A549 treated with AZD9567 at 1 μM for 4 hours (cell line): ENCODE data around the gene VILL. TPM values are rescaled to one million over a fixed set of nuclear protein-coding genes. Genes with fewer than 3 reads are reported as not detected.

Source experiments
- total RNA-seq: library from RNA; stranded (reverse); fragments of 200-300 nt; extraction: Qiagen RNA extraction; gene quantifications from 5 replicates; pipeline ENCODE4 v1.2.3, GENCODE V29; 2022; ENCODE audit not compliant: insufficient read depth

Gene VILL
- total RNA-seq = 0.08 to 0.17 TPM (median 0.11 TPM) in 4 of 5 replicates, not detected in the other

DNA sequence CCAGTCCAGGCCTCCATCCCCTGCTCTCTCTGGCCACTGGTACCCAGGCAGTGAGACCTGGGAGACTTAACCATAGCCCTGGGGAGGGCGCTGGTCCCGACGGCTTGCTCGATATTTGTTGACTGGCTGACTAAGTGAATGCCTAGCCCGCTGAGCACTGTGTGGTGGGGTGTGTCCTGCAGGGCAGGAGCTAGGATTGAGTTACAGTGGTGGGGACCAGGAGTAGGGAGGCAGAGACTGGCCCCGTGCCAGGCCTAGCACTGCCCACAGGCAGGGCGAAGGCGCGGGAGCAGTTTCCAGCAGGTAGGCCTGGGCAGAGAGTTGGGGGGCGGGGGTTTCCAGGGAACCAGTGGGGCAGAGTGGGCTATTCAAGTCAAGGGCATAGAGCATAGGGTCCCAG is at the start of gene VILL:
Gene VILL (plus strand): TSS at position 260 of the 400 bp plus-strand sequence. CDS start 2,887 bp downstream, outside the sequence.

DNA sequence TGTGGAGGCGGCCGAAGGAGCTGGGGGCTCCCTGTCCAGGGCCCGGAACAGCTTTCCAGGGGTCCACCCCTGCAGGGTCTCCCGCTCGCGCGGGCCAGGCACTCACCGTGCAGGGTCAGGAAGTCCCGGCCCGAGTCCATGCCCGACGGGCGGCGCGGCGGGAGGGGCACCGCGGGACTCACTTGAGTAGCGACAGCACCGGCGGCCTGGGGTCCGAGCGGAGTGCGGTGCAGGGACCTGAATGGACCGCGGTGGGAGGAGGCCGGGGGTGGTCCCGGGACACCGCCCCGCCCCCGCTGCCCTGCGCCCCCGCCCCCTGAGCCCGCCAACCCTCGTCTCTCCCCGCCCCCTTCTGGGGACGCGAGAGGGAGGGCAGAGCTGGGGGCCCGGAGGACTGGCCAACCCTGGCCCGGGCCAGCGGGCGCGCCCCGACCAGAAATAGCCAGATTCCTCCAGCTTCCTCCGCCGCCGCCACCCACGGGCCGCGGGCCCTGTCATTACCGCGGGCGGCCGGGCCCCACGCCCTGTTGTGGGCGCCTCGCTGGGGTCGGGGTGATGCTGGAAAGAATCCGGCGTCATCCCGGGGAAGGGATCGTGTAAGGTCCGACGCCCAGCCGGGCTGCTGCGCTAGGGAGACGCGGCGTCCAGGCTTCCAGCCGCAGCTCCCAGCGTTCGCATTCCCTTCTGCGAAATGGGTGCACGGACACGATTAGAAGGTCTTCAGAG is 39.0 kb downstream of the VILL start, which contains the start of gene PLCD1:
Gene PLCD1 (minus strand): TSS at position 243 of the 726 bp plus-strand sequence. CDS start 103 bp downstream, at position 140.

DNA sequence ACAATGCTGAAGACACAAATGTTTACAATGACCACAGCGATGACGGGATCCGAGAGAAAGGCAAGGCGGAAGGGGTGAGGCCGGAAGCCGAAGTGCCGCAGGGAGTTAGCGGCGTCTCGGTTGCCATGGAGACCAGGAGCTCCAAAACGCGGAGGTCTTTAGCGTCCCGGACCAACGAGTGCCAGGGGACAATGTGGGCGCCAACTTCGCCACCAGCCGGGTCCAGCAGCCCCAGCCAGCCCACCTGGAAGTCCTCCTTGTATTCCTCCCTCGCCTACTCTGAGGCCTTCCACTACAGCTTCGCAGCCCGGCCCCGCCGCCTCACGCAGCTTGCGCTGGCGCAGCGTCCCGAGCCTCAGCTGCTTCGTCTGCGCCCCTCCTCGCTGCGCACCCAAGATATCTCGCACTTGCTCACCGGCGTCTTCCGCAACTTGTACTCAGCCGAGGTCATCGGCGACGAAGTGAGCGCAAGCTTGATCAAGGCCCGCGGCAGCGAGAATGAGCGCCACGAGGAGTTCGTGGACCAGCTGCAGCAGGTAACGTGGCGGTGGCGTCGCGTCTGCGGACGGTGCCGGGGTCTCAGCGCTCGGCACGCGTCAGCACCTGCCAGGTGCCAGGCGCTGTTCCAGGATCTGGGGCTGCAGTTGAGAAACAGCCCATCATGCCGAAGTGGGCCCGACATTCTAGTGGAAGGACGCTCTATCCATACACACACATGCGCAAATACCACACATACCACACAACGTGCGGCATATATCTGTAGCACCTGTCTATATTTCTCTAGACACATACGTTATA is 48.7 kb downstream of the VILL start, which contains the start of gene DLEC1:
Gene DLEC1 (plus strand): TSS at position 108 of the 798 bp plus-strand sequence. CDS start 18 bp downstream, at position 126.

Other genes with a start within 250 kb of the VILL start
- 11.7 to 15.9 TPM (median 14.0 TPM) in 5 replicates for gene CTDSPL, start 128.9 kb upstream of the VILL start, total RNA-seq
- 3.5 to 9.6 TPM (median 3.7 TPM) in 5 replicates for gene PLCD1, start 38.9 kb downstream of the VILL start, total RNA-seq
- gene DLEC1, start 48.4 kb downstream of the VILL start, total RNA-seq = 0.03 to 0.12 TPM (median 0.08 TPM) in 4 of 5 replicates, not detected in the other
- gene ACAA1, start 146.3 kb downstream of the VILL start, total RNA-seq = 35.8 to 53.9 TPM (median 50.4 TPM) in 5 replicates
- gene MYD88, start 147.9 kb downstream of the VILL start, total RNA-seq = 21.5 to 37.7 TPM (median 23.4 TPM) in 5 replicates
- 28.0 to 43.1 TPM (median 34.8 TPM) in 5 replicates for gene OXSR1, start 174.8 kb downstream of the VILL start, total RNA-seq